IgD-negative memory B cell (primary cell): ENCODE measurements around the gene METTL21A. TPM values are rescaled to one million over a fixed set of nuclear protein-coding genes. Genes with fewer than 3 reads are reported as not detected.

ENCODE experiments used
- polyA plus RNA-seq: library from polyadenylated mRNA; unstranded; fragments of 300-500 nt; fragmentation: Illumina TruSeq; gene quantifications from one replicate; pipeline ENCODE4 v1.2.3, GENCODE V29; 2021

METTL21A gene
- polyA plus RNA-seq, 1 donor from 2014 or later = 56.9 TPM

Other genes with a start within 250 kb of the METTL21A start
- 84.5 TPM for gene CREB1, start 95.4 kb downstream of the METTL21A start, polyA plus RNA-seq
- gene CCNYL1, start 86.2 kb upstream of the METTL21A start, polyA plus RNA-seq = 2.4 TPM
- 0.08 TPM for gene FZD5, start 144.5 kb upstream of the METTL21A start, polyA plus RNA-seq